Adrenal gland (tissue), 5 donors: Measurements from ENCODE around the gene CHRNB2.

Source experiments
- CTCF ChIP-seq, 6 experiments: fragments of 450-650 bp in 4 of 6; fragments of 200-600 bp in 2 of 6; sonication (generic) in 1 of 6; IDR thresholded peaks; 1 replicate in 5 of 6; 2 replicates in 1 of 6; pipeline versions ENCODE4 v1.5.1 to v1.8.0; 2016 to 2021; ENCODE audit warnings: antibody characterized with exemption in 6 of 6, mild to moderate bottlenecking in 2 of 6, moderate library complexity in 1 of 6
- POLR2A ChIP-seq, 2 donors: fragments of 450-650 bp; IDR thresholded peaks; one replicate each; pipeline ENCODE4 v1.6.1; 2017; ENCODE audit warnings: antibody characterized with exemption in 2 of 2, mild to moderate bottlenecking in 2 of 2, moderate library complexity in 1 of 2
- donor health status: DM: no; HTN: no; CAD: no.

DNA sequence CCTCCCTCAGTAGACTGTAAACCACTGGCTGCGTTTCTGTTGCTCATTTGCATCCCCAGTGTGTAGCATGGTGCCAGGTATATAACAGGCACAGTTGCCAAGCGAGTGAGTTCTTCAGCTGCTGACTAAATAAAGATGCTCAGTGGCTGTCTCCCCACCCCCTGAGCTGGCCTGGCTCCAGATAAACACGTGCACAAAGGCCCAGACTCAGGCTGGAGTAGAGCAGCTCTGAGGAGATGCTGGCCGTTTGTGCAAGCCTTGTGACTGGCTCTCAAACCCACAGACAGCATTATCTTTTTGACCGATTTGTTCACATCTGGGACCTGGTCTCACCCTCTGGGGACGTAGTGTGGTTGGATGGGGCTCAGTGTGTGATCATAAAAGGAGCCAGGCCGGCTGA, 7.1 kb downstream of the CHRNB2 start:
- TF ChIP-seq CTCF (IDR thresholded peaks at IDR 0.05) (no peak), POLR2A (IDR thresholded peaks at IDR 0.05) (no peak)
